SH-SY5Y (cell line): ENCODE measurements around the gene PHLDB2.

Source experiments
- GATA2 ChIP-seq: IDR thresholded peaks from 2 replicates; pipeline ENCODE4 v1.6.1; 2011; ENCODE audit warnings: mild to moderate bottlenecking, low read depth, low read length
- GATA3 ChIP-seq: IDR thresholded peaks from 2 replicates; pipeline ENCODE4 v1.6.1; 2011; ENCODE audit warnings: low read depth, mild to moderate bottlenecking, low read length, moderate library complexity

The PHLDB2 gene

DNA sequence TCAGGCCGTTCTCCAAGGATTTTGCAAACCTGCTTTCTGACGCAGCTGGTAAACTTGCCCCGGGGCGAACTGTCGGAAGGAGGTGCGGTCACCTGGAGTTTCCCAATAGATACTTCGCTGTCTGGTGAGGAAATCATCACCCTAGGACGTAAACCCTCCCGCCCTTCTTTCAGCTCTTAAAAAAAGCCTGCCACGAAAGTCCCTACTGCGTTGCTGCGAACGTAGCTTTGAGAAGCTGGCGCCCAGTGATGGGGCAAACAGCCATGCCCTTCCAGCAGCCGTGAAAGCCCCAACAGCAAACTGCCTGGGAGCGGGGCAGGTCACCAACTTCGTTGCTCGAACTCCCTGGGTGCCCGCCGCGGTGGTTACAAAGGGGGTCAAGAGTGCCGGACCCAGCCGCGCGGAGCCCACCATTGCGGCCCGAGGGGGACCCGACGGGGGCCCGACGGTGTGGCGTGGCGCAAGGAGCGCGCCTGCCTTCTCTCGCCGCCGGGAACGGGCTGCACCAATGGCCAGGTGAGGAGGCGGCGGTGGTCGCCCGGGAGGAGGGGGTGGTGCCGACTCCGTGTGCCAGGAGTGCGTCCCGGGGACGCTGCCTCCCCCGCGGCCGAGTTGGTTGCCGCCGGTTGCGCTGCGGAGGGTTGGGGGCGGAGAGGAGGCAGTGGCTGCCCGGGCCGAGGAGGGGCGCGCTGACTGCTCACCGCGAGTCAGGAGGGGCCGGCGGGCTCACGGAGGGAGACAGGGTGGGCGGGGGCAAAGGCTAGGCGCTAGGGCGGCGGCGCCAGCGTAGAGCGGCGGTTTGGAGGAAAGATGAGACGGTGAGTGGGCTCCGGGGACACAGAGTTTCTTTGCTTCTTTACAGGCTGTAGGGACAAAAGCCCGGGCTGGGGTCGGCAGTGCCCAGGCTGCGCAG is at the start of gene PHLDB2:
PHLDB2 (plus strand) TSS at position 205 of the 913 bp plus-strand sequence. CDS start 24,813 bp downstream, outside the sequence.
- TF ChIP-seq GATA2 = no peak

DNA sequence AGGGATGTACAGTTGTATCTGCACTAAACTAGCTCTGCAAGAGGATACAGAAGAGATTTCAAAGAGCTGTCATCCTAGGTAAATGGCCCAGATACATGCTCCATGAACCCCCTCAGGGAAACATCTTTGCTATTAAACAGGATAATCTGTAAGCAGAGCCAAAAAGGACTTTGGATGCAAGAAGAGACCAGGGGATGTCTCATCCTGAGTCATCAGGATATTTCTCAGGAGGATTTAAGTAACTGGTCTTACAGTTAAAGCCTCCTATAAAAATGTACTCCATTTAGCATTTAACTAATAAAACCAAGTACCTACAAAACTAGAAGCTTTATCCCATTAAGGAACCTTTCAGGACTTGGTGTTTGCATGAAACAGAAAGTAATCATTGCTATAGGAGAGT is 48.2 kb upstream of the PHLDB2 start:
- TF ChIP-seq GATA3 (no peak), GATA2 (no peak)

GRCh38 chr3:111811811-111812210 is 47.3 kb upstream of the PHLDB2 start:
- TF ChIP-seq GATA2 = no peak
- no peak for TF ChIP-seq GATA3

GRCh38 chr3:111812701-111813100 is 46.4 kb upstream of the PHLDB2 start:
- TF ChIP-seq GATA2 = no peak

- no peak for TF ChIP-seq GATA3
- no peak for TF ChIP-seq GATA2
Observed at GRCh38 chr3:111813441-111813840, 45.6 kb upstream of the PHLDB2 start.

DNA sequence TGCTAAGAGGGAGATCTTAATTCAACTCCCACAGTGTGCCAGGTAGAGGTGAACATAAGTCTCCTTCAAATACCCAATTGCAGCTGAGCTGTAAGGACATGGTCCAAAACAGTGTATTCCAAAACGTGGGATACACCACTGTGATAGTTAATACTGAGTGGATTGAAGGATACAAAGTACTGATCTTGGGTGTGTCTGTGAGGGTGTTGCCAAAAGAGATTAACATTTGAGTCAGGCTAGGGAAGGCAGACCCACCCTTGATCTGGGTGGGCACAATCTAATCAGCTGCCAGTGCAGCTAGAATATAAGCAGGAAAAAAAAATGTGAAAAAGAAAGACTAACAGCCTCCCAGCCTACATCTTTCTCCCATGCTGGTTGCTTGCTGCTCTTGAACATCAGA is 45.1 kb upstream of the PHLDB2 start:
- TF ChIP-seq GATA2 (no peak), GATA3 (no peak)

GRCh38 chr3:111819927-111820326 is 39.1 kb upstream of the PHLDB2 start:
- TF ChIP-seq GATA3 (no peak), GATA2 (no peak)

GRCh38 chr3:111820651-111821050 is 38.4 kb upstream of the PHLDB2 start:
- TF ChIP-seq GATA2 (no peak), GATA3 (no peak)

GRCh38 chr3:111821891-111822290 is 37.2 kb upstream of the PHLDB2 start:
- TF ChIP-seq GATA3 = no peak
- TF ChIP-seq GATA2 = no peak

DNA sequence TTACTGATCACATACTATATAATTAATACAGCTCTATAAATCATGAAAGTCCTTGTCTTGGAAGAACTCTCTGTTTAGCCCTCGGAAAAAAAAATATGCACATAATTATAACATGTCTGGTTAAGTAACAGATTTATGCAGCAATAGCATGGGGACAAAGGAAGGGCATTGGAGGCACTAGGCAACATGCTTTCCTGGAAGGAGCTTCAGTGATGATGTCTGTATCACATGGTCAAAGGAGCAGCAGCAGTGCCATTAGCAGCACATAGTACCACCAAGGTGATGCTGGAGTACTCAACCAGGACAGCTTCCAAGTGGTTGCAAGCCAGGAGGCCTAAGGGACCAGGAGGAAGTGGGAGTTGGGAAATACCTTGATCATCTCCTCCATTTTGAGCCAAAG is 36.3 kb upstream of the PHLDB2 start:
- no peak for TF ChIP-seq GATA2
- no peak for TF ChIP-seq GATA3

DNA sequence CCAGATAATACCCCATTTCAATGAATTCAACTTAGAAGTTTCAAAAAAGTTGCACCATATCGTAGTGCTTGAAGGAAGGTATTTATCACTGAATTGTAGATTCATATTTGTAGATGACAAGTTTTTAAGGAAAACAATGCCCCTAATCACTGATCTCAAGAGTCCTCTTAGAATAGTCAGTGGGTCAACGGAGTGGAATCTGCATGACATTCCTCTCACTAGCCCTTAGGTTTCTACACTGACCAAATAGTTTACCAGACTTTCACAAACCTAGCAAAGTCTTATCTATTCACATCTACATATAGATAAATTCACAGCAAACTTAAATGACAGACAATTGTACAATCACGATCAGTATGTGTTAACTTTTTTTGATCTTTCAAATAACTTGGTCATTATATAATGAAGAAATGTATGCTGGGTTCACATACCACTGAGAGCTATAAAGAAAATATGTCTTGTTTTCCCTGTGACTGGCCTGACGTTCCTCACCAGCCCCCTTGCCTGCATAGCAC is 35.7 kb upstream of the PHLDB2 start:
- no peak for TF ChIP-seq GATA2
- no peak for TF ChIP-seq GATA3

GRCh38 chr3:111824351-111824750 is 34.7 kb upstream of the PHLDB2 start:
- TF ChIP-seq GATA2 = no peak
- TF ChIP-seq GATA3 = no peak

DNA sequence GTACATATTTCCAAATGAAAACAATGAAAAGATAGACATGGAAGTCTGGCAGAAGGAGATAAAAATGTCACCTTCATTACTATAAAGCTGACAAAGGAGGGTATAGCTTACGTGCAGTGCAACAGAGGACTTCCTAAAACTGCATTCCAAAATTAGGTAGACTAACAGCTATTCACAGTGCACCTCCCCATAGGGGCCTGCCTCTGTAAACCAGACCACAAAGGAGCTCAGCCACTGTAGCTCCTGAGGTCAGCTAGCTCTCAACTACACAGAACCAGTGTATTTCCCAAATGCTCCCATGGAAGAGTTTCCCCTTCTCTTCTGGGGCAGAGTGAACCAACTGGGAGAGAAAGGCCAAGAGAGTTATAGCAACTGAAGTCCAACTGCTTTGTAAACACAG is 31.2 kb upstream of the PHLDB2 start:
- TF ChIP-seq GATA2 = no peak
- TF ChIP-seq GATA3 = no peak

DNA sequence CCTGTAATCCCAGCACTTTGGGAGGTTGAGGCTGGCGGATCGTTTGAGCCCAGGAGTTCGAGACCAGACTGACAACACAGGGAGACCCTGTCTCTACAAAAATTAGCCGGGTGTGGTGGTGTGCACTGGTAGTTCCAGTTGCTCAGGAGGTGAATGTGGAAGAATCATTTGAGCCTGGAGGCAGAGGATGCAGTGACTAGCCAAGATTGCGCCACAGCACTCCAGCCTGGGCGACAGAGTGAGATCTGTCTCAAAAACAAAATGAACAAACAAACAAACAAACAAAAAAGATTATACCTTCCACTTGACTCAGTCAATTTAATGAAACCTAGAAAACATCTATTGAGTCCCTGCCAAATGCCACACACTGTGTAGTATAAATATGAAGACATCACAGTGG is 30.5 kb upstream of the PHLDB2 start:
- TF ChIP-seq GATA3 = no peak
- no peak for TF ChIP-seq GATA2

GRCh38 chr3:111829023-111829422 is 30.0 kb upstream of the PHLDB2 start:
- TF ChIP-seq GATA3 (no peak), GATA2 (no peak)

DNA sequence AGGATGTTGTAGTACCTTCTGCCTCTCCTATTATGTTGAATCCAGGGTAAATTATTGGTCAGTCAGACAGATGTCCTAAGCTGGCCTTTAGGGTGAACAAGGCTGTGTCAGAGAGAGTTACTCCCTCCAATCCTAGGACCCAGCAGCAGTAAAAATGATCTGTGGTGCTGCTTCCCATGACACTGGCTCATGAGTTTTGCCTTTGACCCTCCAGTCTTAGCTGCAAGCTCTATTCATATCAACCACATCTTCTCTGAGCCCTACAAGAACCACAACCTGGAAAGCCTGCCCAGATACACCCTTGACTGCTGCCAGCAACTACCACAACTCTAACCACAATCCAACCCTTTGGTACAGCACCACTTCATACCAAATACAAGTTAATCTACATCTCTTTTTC is 27.2 kb upstream of the PHLDB2 start:
- no peak for TF ChIP-seq GATA2
- no peak for TF ChIP-seq GATA3

- TF ChIP-seq GATA3 (no peak), GATA2 (no peak)
Observed at GRCh38 chr3:111837112-111837511, 22.0 kb upstream of the PHLDB2 start.

GRCh38 chr3:111838133-111838532 is 20.9 kb upstream of the PHLDB2 start:
- TF ChIP-seq GATA3 (no peak), GATA2 (no peak)
